CD4-positive, alpha-beta T cell treated with Interleukin-6 for 4 hours (primary cell): ENCODE data around the gene CPLX4.
"Not testable (repeated sequence)": the region's sequence is repeated elsewhere in the genome, so short reads cannot be mapped to it uniquely, and the experiment has no call there.

Source experiments
- DNase-seq: peaks from one replicate; pipeline ENCODE4 v3.0.0-alpha.2; 2020; ENCODE audit warnings: mixed read lengths

Gene CPLX4

DNA sequence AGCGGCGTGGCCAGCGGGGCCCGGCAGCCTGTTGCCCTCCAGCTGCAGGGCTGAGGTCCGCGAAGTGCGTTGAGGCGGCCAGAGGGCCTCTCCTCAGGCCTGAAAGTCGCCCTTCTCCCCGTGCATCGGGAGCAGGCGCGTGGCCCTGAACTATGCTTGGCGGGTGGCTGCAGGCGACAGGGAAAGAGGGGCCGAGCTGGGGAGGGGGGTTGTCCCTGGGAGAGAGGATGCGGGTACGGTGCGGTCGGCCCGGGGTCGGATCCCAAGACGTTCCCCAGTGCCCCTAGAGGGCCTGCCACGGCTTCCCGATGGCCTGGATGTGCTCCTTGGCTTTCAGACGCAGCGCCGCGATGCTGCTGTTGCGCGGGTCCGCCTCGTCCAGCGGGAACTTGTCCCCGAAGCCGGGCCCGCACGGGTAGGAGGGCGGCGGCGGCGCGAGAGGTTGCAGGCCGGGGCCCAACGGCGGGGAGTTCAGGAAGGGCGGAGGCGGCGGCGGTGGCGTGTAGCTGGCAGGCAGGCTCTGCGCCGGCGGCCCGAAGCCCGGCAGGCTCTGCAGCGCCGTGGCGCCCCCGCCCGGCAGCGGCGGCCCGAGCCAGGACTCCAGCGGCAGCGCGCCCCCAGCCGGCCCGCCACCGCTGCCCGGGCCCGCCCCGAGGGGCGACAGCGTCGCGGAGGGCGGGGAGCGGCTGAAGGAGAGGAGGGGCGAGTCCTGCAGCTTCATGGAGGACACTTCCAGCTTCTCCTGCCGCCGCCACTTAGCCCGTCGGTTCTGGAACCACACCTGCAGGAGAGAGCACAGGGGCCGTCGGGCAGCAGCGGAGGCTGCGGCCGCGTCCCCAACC is 49.5 kb downstream of the CPLX4 start:
- DNase-seq: no peak

DNA sequence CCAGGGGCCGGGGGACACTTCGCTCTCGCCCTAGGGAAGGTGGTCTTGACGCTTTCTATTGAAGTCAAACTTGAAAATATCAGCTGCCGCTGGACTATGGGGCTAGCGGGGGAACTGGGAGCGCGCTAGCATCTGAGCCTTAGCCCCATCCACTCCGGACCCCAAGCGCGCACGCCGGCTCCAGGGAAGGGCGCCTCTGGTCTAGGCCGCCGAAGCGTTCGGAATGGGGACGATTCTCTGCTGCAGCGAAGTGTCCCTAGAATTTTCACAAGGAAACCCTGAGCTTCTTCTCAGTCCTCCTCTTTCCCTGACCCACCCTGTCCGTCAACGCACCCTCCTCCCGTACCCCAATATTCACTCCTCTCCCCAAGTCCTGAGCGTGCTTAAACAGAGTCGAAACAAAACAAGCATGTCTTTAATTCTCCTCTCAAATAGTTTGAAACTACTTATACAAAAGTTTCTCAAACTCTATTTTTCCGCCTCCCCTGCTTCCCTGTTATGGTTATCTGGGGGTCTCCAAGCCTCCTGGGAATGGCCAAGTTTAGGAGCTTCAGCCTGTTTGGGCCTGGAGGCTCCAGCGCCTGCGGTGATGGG is 50.2 kb downstream of the CPLX4 start:
- DNase-seq: no peak

DNA sequence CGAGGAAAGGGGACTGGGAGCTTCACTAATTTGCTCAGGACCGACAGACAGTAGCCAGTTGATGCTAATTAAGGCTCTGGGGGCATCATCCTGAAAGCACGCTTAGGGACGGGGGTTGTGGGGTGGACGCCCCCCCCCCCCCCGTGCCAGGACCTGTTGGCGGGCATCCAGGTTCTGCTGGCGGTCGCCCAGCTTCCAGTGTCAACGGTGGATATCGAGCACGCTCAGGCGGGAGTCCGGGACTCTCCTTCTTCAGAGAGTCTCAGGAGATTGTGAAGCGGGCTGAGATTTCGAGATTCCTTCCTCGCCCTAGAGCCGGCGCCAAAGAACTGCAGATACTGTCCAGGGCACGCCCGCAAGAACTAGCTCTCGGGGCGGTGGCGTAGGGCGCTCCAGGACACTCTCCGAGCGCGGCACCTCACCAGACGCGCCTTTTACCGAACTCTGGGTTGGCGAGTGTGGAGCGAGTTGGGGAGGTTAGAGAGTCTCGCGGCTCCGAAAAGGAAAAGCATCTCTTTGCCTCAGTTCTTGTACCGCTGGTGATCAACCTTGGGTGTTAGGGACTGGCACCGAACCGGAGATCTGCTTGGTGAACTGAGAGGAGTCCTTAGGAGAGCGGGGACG is 50.8 kb downstream of the CPLX4 start:
- no peak for DNase-seq

DNA sequence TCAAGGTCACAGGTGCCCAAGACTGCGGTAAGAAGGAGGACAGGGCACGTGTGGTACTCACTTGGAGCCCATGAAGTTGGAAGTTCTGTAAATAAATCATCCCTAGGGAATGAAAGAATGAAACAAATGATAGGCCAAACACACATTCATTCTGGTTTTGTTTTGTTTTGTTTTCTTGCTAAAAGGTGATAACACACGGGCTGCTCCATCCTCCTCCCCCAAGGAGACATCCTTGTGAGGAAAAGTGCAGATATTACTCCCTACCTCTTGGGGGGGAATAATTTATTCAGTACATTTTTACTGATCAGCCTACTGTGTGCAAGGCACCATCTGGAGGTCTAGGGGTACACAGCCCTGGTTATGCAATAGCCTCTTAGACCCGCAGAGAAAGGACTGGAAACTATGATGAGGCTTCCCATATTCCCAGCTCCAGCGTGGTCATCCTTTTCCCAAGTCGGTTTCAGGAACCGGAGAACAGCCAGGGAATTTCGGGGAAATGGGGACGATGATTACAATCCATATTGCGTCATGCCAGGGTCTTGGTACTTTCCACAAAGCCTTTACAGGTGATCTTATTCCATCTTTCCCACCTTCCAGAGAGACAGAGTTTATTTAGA is 51.5 kb downstream of the CPLX4 start:
- no peak for DNase-seq

DNA sequence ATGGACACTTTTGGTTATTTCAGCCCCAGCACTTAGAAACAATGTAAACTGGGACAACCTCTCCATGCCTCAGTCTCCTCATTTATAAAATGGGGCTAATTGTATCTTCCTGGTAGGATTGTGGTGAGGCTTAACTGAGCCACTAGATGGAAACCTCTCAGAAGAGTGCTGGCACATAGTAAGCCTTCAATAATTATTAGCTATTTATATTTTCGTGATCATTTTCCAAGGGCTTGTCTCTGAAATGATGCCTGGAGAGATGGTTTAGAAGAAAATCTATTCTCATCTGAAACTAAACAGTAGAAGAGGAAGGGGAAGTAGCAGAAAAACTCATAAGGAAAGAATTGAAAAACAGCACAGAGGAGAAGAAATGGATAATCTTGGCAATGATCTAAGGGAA is 52.0 kb downstream of the CPLX4 start:
- no peak for DNase-seq

DNA sequence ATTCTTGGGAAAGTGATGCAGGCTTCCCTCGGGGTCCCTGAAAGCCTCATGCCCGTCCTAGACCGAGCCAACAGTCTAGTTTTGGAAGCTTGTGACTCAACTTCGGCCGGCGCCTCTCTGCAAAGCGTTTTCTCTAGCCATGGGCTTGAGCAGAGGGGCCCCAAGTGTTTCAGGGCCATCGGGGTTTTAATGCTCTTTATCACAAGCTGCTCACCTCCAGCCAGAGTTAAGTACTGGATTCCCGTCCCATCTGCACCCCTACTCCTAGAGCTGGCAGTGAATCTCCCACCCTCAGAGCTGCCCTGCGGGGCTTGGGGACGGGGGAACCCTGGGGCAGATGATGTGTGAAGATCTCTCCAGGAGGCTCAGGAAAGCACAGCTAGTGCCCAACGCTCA is 52.5 kb downstream of the CPLX4 start:
- no peak for DNase-seq

DNA sequence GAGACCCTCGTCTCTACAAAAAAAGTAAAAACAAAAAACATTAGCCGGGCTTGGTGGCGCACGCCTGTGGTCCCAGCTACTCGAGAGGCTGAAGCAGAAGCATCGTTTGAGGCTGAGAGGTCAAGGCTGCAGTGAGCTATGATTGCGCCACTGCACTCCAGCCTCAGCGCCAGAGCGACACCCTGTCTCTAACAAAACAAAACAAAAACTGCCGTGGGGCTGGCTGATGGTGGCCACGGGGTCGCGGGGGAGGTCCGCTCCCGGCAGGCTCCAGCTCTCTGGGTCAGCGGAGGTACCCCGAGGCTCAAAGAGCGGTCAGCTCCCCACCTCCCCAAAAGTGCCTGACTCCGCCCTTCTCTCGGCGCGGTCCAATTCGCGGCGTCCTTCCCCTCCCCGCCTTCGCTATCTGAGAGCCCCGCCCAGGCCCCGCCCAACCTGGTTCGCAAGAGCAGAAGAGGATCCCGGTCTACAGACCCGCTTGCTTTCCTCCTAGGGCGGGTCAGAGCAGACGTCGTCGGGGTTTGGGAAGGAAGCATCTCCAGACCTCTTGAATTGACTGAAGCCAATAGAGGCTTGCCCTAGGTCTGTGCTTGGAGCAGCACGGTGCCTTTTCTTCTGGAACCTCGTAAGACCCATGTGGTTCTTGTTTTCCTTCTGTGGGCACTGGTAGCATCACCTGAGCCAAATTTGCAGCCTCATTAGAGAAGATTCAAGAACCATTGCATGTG is 53.0 kb downstream of the CPLX4 start:
- no peak for DNase-seq

DNA sequence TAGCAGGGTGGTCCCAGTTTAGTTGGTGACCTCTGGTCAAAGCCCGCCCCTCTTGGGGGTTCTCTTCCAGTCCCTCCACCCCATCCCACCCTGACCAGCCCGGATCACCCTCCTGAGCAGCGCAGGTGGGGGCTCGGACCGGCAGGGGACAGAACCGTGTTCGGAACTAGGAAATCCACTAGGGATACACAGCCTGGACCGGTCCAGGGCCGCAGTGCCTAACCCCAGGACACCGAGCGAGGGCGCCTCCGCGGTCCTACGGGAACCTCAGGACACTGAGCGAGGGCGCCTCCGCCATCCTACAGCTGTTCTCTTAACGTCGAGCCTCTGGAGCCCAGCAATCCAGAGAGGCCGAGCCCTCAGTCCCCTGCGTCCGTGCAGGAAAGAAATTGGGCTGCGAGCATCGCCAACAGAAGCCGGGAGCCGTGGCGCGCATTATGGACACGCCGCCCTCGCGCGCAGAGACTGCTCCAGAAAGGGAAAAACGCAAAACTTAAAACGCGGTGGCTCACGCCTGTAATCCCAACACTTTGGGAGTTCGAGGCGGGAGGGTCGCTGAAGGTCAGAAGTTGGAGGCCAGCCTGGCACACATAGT is 53.7 kb downstream of the CPLX4 start:
- no peak for DNase-seq

DNA sequence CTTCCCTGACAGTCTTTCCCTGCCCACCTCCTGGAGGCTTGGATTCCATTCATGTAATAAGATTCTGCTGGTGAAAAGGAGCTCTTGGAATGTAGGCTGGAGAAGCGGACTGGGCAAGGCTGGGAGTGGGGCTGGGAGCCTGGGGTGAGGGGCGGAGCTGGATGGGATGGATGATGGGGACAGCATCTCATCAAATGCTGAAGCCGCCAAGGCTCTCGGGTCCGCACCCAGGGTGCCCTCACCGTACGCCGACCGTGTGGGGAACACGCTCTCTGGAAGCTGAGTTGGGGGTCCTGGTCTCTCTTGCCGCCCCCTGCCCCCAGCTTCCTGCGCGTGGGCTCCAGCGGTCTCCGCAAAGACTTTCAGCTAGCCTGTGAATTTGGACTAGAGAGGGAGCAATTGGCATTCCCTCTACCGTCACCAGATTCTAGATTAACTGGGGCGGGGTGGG is 54.3 kb downstream of the CPLX4 start:
- DNase-seq: no peak

DNA sequence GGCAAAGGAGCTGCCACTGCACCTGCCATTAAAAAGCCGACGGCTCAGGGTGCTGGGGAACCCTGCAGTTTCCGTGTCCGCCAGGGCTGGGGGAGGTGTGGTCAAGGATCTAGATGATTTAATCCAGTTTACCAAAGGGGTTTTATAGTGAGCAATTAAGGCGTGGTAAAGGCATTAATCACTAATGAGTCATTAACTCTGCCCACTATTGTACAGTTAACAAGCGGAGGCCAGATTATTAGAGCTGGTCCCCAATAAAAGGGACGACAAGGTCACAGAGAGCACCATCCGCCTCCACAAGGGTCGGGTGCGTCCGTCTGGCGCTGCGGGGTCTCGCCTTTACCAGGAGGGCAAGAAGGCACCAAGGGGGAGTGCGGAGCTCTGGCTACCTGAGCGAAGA is 54.8 kb downstream of the CPLX4 start:
- DNase-seq: no peak

DNA sequence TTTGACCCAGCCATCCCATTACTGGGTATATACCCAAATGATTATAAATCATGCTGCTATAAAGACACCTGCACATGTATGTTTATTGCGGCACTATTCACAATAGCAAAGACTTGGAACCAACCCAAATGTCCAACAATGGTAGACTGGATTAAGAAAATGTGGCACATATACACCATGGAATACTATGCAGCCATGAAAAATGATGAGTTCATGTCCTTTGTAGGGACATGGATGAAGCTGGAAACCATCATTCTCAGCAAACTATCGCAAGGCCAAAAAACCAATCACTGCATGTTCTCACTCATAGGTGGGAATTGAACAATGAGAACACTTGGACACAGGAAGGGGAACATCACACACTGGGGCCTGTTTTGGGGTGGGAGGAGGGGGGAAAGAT is 56.2 kb downstream of the CPLX4 start:
- DNase-seq: not testable (repeated sequence)

DNA sequence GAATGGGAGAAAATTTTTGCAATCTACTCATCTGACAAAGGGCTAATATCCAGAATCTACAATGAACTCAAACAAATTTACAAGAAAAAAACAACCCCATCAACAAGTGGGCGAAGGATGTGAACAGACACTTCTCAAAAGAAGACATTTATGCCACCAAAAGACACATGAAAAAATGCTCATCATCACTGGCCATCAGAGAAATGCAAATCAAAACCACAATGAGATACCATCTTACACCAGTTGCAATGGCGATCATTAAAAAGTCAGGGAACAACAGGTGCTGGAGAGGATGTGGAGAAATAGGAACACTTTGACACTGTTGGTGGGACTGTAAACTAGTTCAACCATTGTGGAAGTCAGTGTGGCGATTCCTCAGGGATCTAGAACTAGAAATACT is 56.6 kb downstream of the CPLX4 start:
- DNase-seq: not testable (repeated sequence)

DNA sequence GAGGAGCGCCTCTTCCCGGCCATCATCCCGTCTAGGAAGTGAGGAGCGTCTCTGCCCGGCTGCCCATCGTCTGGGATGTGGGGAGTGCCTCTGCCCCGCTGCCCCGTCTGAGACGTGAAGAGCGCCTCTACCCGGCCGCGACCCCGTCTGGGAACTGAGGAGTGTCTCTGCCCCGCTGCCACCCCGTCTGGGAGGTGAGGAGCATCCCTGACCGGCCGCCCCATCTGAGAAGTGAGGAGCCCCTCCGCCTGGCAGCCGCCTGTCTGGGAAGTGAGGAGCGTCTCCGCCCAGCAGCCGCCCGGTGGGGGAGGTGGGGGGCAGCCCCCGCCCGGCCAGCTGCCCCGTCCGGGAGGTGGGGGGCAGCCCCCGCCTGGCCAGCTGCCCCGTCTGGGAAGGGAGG is 63.0 kb downstream of the CPLX4 start:
- not testable (repeated sequence) for DNase-seq

DNA sequence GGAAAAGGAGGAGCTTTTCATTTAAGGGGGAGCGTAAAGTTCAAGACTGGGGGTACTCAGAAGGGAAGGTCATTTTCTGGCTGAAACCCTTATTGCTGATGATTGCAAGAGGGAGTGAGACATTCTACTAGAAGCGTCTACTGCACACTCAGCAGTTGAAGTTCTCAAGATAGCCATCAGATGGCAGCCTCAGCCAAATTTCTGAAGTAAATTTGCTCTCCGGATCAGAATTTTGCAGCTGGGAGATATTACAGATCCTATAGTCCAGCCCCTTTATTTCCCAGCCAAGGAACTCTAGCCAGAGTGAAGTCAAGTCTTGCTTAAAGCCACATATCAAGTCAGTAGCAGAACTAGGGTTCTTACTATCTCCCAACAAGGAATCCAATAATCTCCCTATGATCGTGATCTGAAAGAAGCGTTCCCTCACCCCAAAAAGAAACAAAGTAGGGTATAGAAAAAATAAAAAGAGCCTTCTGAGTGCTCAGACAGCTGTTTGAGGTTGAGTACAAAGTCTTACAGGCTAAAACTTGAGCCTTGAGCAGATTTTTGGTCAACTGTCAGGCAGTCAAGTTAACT is 69.2 kb downstream of the CPLX4 start:
- peak; percentile 34 for DNase-seq

DNA sequence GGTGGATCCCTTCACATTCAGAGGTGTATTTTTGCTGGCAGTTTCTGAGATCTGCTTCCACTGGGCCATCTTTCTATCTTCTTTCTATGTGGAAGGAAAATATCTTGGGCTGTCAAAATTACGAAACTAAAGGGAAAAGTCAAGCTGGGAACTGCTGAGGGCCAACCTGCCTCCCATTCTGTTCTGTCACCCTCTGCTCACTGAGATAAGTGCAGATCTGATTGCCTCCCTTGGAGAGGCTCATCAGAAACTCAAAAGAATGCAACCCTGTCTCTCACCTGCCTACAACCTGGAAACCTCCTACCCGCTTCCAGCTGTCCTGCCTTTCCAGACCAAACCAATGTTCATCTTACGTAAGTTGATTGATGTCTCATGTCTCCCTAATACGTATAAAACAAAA is 71.7 kb downstream of the CPLX4 start:
- DNase-seq: no peak
